Fibroblast of villous mesenchyme (primary cell): ENCODE data around the gene GALNT10. TPM values are rescaled to one million over a fixed set of nuclear protein-coding genes. Genes with fewer than 3 reads are reported as not detected.

Experiments
- DNase-seq: peaks from one replicate; pipeline ENCODE4 v3.0.0-alpha.2; 2010; ENCODE audit warnings: low read depth
- H3K4me3 ChIP-seq: 2 replicates; pipeline ENCODE4 v1.5.1; 2011; ENCODE audit warnings: low read depth, mild to moderate bottlenecking, low read length
- CTCF ChIP-seq: IDR thresholded peaks from 2 replicates; pipeline ENCODE4 v1.5.1; 2012; ENCODE audit warnings: low read depth, mild to moderate bottlenecking, low read length; ENCODE audit not compliant: insufficient read depth
- total RNA-seq: library from RNA; depleted of rRNA; stranded (reverse); fragments of >200 nt; gene quantifications from 2 replicates; pipeline ENCODE4 v1.2.3, GENCODE V29; 2012

Gene GALNT10
- total RNA-seq, 1 donor, result 40.6 TPM

GRCh38 chr5:154410008-154410407 is 219.5 kb downstream of the GALNT10 start:
- H3K4me3 ChIP-seq, result no peak overlapping the region
- no peak for TF ChIP-seq CTCF
- no peak for DNase-seq

- TF ChIP-seq CTCF, result no peak
- no peak for DNase-seq
- H3K4me3 ChIP-seq, result no peak overlapping the region
Observed at GRCh38 chr5:154410786-154411185, 220.3 kb downstream of the GALNT10 start.

- TF ChIP-seq CTCF, result no peak
- no peak overlapping the region for H3K4me3 ChIP-seq
- DNase-seq, result no peak
Observed at GRCh38 chr5:154411338-154411737, 220.8 kb downstream of the GALNT10 start.

- no peak overlapping the region for H3K4me3 ChIP-seq
- no peak for DNase-seq
- no peak for TF ChIP-seq CTCF
Observed at GRCh38 chr5:154412316-154412715, 221.8 kb downstream of the GALNT10 start.

GRCh38 chr5:154412925-154413324 is 222.4 kb downstream of the GALNT10 start:
- no peak for TF ChIP-seq CTCF
- DNase-seq, result no peak
- no peak overlapping the region for H3K4me3 ChIP-seq

GRCh38 chr5:154415114-154415513 is 224.6 kb downstream of the GALNT10 start:
- H3K4me3 ChIP-seq, result no peak overlapping the region
- TF ChIP-seq CTCF, result no peak
- DNase-seq, result no peak

GRCh38 chr5:154418344-154418820 is 227.8 kb downstream of the GALNT10 start:
- no peak for DNase-seq
- no peak overlapping the region for H3K4me3 ChIP-seq
- TF ChIP-seq CTCF, result no peak
